HL-60 (cell line): ENCODE results near the gene CENPP.

Source experiments
- CTCF ChIP-seq: IDR thresholded peaks from one replicate; pipeline ENCODE4 v1.5.1; 2011; ENCODE audit warnings: low read length, control low read depth, inconsistent platforms; ENCODE audit not compliant: insufficient read depth
- GABPA ChIP-seq: IDR thresholded peaks from 2 replicates; pipeline ENCODE4 v1.6.1; 2012; ENCODE audit warnings: low read depth
- POLR2AphosphoS5 ChIP-seq: IDR thresholded peaks from 2 replicates; pipeline ENCODE4 v1.6.1; 2012; ENCODE audit warnings: low read depth
- REST ChIP-seq: IDR thresholded peaks from 2 replicates; pipeline ENCODE4 v1.6.1; 2012; ENCODE audit warnings: low read depth; ENCODE audit not compliant: insufficient replicate concordance
- SPI1 ChIP-seq: IDR thresholded peaks from 2 replicates; pipeline ENCODE4 v1.6.1; 2012; ENCODE audit warnings: low read depth, mild to moderate bottlenecking, borderline replicate concordance

GRCh38 chr9:92661743-92662142 is 336.0 kb downstream of the CENPP start:
- TF ChIP-seq CTCF: no peak
- TF ChIP-seq REST: no peak
- TF ChIP-seq GABPA: no peak
- no peak for TF ChIP-seq SPI1
- TF ChIP-seq POLR2AphosphoS5: no peak
